ENCODE results near the gene RAB31.

DNA sequence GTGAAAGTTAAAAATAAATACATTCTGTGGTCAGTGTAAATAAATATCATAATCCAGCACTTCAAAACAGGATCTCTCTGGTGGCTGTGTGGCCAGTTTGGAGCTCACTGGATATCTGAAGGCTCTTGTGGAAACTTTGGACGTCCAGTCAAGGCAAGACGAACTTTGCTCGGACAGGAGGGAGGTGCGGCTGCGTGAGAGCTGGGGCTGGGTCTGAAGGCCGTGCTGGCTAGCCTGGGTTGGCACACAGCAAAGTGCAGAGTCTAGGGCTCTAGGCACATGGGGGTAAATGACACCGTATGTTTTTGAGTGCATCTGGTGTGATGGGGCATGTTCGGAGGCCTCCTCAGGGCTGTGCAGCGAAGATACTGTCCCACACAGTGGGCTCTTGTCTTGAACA is 98.8 kb downstream of the RAB31 start:
- TF ChIP-seq CTCF (IDR thresholded peaks at IDR 0.05 in 8 of 11, conservative IDR thresholded peaks at IDR 0.05 in 3 of 11), result no peak
- TF ChIP-seq POLR2A (IDR thresholded peaks at IDR 0.05), result no peak
